ENCODE measurements around the gene BPI.

Gene BPI

GRCh38 chr20:38269040-38269439 lies 34.9 kb upstream of the BPI start:
- H3K9me2 ChIP-seq (replicated peaks; ENCODE audit: insufficient read depth, low read length) = no peaks in the 10 kb centered on the region
- no peak overlapping the region for H3K27ac ChIP-seq (ENCODE audit: low read depth, low read length)
- no peak overlapping the region for H2AFZ ChIP-seq (ENCODE audit: low read depth, low read length, severe bottlenecking)
- H3K9ac ChIP-seq (ENCODE audit: low read length) = no peak overlapping the region
- no peak overlapping the region for H3K4me3 ChIP-seq (ENCODE audit: insufficient read depth, low read length, poor library complexity, severe bottlenecking)
- no peaks in the 10 kb centered on the region for H4K20me1 ChIP-seq (ENCODE audit: low read depth, low read length)
- no peaks in the 10 kb centered on the region for H3K9me3 ChIP-seq (ENCODE audit: insufficient read depth, low read length)
- TF ChIP-seq CTCF (IDR thresholded peaks at IDR 0.05; ENCODE audit: insufficient read depth, low read length, poor library complexity, severe bottlenecking) (no peak), EZH2phosphoT487 (conservative IDR thresholded peaks at IDR 0.05; ENCODE audit: low read length) (no peak)
- H3K79me2 ChIP-seq (ENCODE audit: insufficient read depth, low read length) = no peaks in the 10 kb centered on the region
- H3K36me3 ChIP-seq (ENCODE audit: low read length) = no peaks in the 10 kb centered on the region
- no peaks in the 10 kb centered on the region for H3K27me3 ChIP-seq (ENCODE audit: low read length)
- no peak overlapping the region for H3K4me2 ChIP-seq (ENCODE audit: low read depth, low read length, poor library complexity, severe bottlenecking)
- H3F3A ChIP-seq (ENCODE audit: insufficient read depth) = no peaks in the 10 kb centered on the region

- Histone ChIP-seq H3K4me3 (ENCODE audit: insufficient read depth, low read length, poor library complexity, severe bottlenecking) (no peak overlapping the region), H2AFZ (ENCODE audit: low read depth, low read length, severe bottlenecking) (no peak overlapping the region), H3F3A (ENCODE audit: insufficient read depth) (no peaks in the 10 kb centered on the region), H3K36me3 (ENCODE audit: low read length) (no peaks in the 10 kb centered on the region), H3K9ac (ENCODE audit: low read length) (no peak overlapping the region), H3K27me3 (ENCODE audit: low read length) (no peaks in the 10 kb centered on the region), H3K9me3 (ENCODE audit: insufficient read depth, low read length) (no peaks in the 10 kb centered on the region), H4K20me1 (ENCODE audit: low read depth, low read length) (no peaks in the 10 kb centered on the region), H3K9me2 (replicated peaks; ENCODE audit: insufficient read depth, low read length) (no peaks in the 10 kb centered on the region), H3K27ac (ENCODE audit: low read depth, low read length) (no peak overlapping the region), H3K4me2 (ENCODE audit: low read depth, low read length, poor library complexity, severe bottlenecking) (no peak overlapping the region), H3K79me2 (ENCODE audit: insufficient read depth, low read length) (no peaks in the 10 kb centered on the region)
- TF ChIP-seq EZH2phosphoT487 (conservative IDR thresholded peaks at IDR 0.05; ENCODE audit: low read length) = no peak
Measured at GRCh38 chr20:38269715-38270114, 34.2 kb upstream of the BPI start.

GRCh38 chr20:38270869-38271605 lies 32.9 kb upstream of the BPI start:
- Histone ChIP-seq H3K27ac (ENCODE audit: low read depth, low read length) (no peak overlapping the region), H3K36me3 (ENCODE audit: low read length) (no peaks in the 10 kb centered on the region), H3F3A (ENCODE audit: insufficient read depth) (no peaks in the 10 kb centered on the region), H2AFZ (ENCODE audit: low read depth, low read length, severe bottlenecking) (no peak overlapping the region), H3K4me2 (ENCODE audit: low read depth, low read length, poor library complexity, severe bottlenecking) (no peak overlapping the region), H3K27me3 (ENCODE audit: low read length) (no peaks in the 10 kb centered on the region), H3K79me2 (ENCODE audit: insufficient read depth, low read length) (no peaks in the 10 kb centered on the region), H3K4me3 (ENCODE audit: insufficient read depth, low read length, poor library complexity, severe bottlenecking) (no peak overlapping the region), H4K20me1 (ENCODE audit: low read depth, low read length) (no peaks in the 10 kb centered on the region), H3K9ac (ENCODE audit: low read length) (no peak overlapping the region), H3K9me2 (replicated peaks; ENCODE audit: insufficient read depth, low read length) (no peaks in the 10 kb centered on the region), H3K9me3 (ENCODE audit: insufficient read depth, low read length) (no peaks in the 10 kb centered on the region)
- no peak for TF ChIP-seq EZH2phosphoT487 (conservative IDR thresholded peaks at IDR 0.05; ENCODE audit: low read length)
- TF ChIP-seq CTCF (IDR thresholded peaks at IDR 0.05; ENCODE audit: insufficient read depth, low read length, poor library complexity, severe bottlenecking) = no peak

- Histone ChIP-seq H3K9ac (ENCODE audit: low read length) (no peak overlapping the region), H3K4me3 (ENCODE audit: insufficient read depth, low read length, poor library complexity, severe bottlenecking) (no peak overlapping the region), H4K20me1 (ENCODE audit: low read depth, low read length) (no peaks in the 10 kb centered on the region), H3K9me2 (replicated peaks; ENCODE audit: insufficient read depth, low read length) (no peaks in the 10 kb centered on the region), H3K9me3 (ENCODE audit: insufficient read depth, low read length) (no peaks in the 10 kb centered on the region), H3F3A (ENCODE audit: insufficient read depth) (no peaks in the 10 kb centered on the region), H2AFZ (ENCODE audit: low read depth, low read length, severe bottlenecking) (no peak overlapping the region), H3K79me2 (ENCODE audit: insufficient read depth, low read length) (no peaks in the 10 kb centered on the region), H3K27me3 (ENCODE audit: low read length) (no peaks in the 10 kb centered on the region), H3K36me3 (ENCODE audit: low read length) (no peaks in the 10 kb centered on the region), H3K27ac (ENCODE audit: low read depth, low read length) (no peak overlapping the region), H3K4me2 (ENCODE audit: low read depth, low read length, poor library complexity, severe bottlenecking) (no peak overlapping the region)
- TF ChIP-seq CTCF (IDR thresholded peaks at IDR 0.05; ENCODE audit: insufficient read depth, low read length, poor library complexity, severe bottlenecking) (no peak), EZH2phosphoT487 (conservative IDR thresholded peaks at IDR 0.05; ENCODE audit: low read length) (no peak)
Measured at GRCh38 chr20:38271608-38272120, 32.3 kb upstream of the BPI start.

All from SU-DHL-6 (cell line).